ENCODE data around the gene ARRB2.
"Not testable (repeated sequence)": the region's sequence is repeated elsewhere in the genome, so short reads cannot be mapped to it uniquely, and the experiment has no call there.

The ARRB2 gene

DNA sequence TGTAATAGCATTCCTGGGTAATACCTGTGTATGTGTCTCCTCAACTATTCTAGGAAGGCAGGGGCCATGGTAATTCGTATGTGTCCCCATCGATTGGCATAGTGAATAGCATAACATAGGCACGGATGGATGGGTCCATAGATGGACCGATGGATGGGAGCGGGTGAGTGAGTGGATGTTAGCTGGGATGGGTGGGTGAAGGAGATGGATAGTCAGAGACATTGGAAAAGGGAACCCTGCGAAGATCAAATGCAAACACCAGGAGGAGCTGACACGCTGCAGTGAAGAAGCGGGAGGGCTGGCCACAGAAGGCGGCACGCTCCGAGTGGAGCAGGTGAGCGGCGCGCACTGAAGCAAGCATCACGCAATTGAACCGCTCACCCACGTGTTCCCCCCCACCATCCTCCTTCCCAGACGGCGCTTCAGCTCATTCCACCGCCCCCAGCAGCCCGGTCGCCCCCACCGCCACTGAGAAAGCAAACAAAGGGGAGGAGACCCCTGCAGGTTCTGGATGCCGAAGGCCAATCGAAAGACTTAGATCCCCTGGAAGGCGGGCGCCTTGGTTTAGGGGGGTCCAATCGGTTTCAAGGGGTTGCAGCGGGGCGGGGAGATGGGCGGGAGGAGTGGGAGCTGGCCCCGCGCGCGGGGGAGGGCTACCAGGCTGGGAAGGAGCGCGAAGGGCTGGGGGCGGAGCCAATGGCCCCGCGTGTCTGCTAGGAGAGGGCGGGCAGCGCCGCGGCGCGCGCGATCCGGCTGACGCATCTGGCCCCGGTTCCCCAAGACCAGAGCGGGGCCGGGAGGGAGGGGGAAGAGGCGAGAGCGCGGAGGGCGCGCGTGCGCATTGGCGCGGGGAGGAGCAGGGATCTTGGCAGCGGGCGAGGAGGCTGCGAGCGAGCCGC, at the start of gene ARRB2:
Gene ARRB2, plus strand, starts transcription at position 839 of the 899 bp plus-strand sequence. CDS start 90 bp downstream, outside the sequence.
- peak; percentile 100 for DNase-seq (ENCODE audit: low spot score)

DNA sequence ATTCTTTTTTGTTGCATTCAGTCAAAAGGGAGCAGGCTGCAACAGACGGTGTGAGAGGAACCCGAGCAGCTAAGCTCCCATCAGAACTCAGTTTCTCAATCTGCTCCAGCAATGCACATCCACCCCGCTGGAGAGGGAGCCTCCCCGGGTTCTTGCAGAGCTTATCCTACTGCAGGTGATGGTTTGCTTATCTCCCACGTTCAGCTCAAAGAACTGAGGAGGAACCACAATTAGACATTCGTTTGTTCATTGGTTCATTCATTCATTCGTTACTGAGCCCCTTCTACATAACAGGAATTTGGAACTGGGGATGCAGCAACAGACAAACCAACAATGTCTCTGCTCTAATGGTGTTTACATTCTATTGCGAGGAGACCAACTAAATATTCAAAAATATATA, 46.7 kb upstream of the ARRB2 start:
- DNase-seq (ENCODE audit: low spot score): no peak

DNA sequence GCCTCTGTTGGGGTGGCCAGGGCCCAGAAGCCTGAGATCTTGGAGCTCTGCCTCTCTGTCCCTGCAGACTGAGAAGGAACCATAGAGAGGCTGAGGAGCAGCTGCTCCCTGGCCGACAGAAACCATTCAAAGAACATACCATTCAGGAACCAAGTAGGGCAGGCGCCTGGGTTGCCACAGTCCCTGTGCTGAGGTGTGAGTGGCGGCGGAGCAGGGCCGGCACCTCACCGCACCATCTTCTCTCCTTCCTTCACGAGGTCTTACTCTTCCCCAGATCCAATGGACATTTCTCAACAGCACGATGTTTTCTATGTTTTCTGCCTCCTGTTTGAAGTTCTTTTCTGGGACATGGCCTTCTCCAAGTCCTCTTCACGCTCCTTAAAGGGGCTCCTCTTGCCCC, 46.2 kb upstream of the ARRB2 start:
- no peak for DNase-seq (ENCODE audit: low spot score)

DNA sequence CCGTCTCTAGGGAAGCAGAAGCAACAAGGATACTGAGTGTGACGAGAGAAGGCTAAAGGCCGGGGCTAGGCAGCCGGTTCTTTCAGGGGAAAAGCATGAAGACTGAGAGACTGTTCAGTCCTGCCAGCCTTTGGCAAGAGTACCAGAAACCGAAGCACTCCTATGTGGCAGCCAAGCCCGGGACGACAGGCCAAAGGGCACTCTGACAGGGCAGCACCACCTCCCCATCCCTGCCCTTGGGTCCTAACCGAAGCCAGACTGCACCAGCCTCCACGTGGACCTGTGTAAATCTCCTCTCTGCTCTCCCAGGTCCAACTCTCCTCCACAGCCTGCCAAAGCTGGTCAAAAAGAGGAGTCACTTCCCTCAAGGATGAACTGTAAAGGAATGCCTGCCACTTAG, 45.4 kb upstream of the ARRB2 start:
- DNase-seq (ENCODE audit: low spot score): no peak

DNA sequence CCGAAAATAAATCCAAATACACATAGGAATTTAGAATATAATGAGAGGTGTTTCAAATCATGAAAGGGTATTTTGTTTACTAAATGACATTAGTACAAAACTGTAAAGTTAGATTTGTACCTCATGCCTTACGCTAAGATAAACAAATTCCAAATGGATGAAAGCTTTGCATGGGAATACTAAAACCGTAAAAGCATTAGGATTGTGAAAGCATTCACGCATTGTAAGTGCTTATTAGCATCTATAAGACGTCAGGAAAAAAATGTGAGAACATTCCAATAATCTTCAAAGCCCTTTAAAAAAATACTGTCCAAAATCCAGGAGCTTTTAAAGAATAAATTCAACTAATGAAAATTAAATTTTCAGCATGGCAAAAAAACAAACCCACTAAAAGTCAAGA, 44.1 kb upstream of the ARRB2 start:
- DNase-seq (ENCODE audit: low spot score): no peak

DNA sequence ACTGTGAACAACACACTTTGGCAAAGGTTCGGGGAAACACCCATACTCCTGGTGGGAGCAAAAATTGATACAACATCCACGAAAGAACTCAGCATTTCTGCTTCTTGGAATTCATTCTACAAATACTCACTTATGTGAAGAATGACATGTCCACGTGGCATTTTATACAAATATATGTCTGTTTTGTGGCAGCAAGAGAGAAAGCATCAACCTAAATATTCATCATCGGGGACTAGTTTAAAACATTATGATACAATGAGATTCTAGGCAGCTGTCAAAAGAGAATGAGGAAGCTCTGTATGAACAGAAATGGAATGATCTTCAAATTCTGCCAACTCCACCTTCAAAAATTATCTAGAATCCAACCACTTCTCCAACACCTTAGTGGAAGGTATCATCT, 43.3 kb upstream of the ARRB2 start:
- no peak for DNase-seq (ENCODE audit: low spot score)

DNA sequence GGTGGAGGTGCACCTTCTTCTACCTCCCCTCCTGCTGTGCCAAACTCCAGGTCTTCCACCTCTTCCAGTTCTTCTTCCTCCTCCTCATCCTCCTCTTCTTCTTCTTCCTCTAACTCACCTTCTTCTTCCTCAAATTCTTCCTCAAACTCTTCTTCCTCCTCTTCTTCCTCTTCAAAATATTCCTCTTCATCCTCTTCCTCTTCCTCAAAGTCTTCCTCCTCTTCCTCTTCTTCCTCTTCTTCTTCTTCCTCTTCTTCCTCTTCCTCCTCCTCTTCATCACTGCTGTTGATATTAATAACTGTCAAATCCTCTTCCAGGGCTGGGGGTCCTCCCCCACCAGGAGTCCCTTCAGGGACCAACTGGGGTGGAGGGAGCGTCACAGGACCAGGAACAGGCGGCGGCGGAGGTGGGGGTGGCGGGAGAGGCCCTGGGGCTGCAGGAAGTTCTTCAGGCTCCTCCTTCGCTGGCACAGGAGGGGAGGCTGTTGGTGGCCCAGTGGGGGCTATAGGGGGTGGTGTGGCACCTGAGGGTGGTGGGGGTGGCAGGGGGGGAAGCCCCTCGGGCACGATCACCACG, 38.3 kb upstream of the ARRB2 start:
- no peak for DNase-seq (ENCODE audit: low spot score)

DNA sequence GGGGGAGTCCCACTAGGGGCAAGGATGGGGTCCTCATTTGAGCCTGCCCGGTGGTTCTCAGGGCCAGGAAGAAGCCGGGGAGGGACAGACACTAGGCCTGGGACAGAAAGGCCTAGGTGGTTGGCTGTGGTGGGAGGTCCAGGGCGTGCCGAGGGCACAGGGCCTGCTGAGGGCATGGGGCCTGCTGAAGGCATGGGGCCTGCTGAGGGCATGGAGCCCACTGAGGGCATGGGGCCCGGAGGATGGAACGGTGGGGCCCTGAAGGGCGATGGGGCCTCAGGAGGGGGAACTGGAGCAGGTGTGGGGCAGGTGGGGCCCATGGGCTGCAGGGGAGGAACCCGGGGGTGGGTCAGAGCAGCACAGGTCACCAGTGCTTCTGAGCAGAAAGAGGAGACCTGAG, 37.7 kb upstream of the ARRB2 start:
- DNase-seq (ENCODE audit: low spot score): no peak

DNA sequence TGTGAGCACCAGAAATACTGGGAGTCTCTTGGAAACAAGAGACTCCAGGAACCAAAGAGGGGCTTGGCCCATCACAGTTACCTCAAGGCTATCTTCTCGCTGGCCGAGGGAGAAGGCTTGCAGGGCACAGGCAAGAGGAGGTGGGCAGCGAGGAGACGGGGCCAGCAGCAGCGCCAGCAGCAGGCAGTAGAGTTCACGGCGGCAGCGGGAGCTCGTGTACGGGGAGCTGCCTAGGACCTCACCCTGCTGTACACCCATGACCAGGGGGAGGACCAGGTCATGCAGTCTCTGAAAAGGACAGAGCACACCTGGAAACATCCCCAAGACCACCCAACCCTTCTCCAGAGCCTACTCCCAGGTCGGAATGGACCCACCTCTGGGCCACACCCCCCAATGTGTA, 37.3 kb upstream of the ARRB2 start:
- DNase-seq (ENCODE audit: low spot score): no peak

DNA sequence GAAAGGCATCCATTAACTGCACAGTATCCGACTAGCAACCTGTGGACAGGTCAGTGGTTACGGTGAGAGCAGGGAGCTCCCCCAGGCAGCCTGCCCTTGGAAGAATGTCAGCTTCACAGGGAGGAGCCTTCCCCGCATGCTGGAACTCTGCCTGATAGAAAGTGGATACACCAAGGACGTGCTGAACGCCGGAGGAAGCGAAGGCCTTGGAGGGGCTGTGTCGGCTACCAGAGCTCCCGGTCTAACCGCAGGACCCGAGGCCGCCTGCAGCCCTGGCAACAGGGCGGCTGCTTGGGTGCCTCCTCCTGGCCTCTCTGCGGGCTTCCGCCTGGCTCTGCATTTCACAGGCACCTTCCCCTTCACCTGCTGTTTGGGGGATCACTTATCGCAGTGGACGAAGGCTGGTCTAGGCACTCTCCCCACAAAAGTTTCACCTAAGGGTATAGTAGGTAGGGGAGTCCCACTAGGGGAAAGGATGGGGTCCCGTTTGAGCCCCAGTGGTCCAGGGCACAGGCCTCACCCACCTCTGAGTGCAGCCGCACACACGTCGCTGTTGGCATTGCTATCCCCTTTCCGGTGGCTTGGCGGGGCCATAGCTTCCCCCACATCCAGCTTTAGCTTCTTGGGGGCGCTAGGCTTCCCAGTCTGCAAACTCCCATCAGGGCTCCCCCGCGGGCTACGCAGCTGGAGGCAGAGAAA, 36.3 kb upstream of the ARRB2 start:
- no peak for DNase-seq (ENCODE audit: low spot score)

DNA sequence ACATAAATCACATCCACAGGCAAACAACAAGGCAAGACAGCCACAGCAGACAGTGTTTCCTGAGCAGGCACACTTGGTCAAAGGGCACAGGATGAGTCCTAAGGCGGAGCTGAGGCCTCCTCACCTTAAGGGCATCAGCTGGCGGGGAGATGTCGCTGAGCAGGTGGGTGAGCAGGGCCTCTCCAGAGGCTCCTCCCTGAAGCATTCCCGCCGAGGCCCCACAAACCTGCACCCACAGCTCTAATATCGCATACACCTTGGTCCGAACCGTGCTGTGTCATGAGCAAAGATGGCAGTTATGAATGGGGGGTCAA, 35.8 kb upstream of the ARRB2 start:
- DNase-seq (ENCODE audit: low spot score): no peak

DNA sequence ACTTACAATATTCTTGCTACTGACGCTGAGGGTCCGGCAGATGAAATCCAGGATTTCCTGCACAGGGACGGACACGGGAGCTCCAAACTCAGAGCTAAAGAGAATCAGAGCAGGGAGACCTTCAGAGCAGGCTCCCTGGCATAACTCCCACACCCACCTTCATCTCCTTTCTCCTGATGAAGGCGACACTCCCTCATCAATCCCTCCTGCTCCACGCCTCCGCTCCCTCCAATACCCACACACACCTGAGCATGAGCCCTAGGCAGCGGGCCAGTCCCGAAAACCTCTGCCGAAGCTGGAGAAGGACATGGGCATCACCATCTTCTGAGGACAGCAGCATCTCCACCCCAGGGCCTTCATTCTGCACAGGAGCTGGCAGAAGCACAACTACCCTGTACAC, 34.6 kb upstream of the ARRB2 start:
- no peak for DNase-seq (ENCODE audit: low spot score)

DNA sequence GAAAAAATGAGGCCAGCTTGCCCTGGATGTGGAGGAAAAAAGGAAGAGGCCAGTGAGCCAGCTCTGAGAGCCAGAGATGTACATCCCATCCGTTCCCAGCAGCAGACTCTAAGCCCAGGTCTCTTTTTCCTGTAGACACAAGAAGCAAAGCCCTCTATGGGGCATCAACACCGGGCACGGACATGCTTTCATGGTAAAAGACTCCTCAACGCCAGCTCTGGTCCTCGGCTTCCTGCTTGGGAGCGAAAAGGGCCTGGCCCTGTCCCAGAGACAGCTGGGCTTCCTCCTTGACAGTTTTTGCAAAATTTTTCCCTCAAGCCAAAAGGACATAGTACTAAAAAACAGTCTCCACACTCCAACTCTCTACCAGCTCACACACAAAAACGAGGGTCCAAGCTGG, 33.6 kb upstream of the ARRB2 start:
- no peak for DNase-seq (ENCODE audit: low spot score)

DNA sequence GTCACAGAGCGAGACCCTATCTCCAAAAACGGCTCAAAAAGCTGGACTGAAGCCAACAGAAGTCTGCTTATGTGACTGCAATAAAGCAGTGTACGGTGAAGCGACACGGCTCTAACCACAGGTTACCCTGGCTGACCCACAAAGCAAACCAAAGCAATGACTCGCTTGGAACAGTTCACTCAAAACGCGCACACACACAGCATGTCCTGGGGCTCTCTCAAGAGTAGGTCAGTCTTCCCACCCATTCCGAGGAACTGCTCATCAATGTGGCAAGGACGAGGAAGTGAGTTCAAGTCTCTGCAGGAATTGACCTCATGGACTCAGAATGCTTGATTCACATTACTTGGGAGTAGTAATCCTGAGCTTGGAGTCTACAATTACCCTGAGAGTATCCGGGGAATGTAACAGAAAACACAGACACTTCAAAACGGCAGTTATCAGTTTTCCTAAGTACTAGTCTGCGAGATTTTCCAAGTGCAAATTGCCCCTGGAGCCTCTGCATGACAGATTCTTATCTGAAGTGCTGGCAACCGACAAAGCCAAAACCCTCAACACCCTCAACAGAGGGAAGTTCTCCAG, 31.9 kb upstream of the ARRB2 start:
- DNase-seq (ENCODE audit: low spot score): no peak

DNA sequence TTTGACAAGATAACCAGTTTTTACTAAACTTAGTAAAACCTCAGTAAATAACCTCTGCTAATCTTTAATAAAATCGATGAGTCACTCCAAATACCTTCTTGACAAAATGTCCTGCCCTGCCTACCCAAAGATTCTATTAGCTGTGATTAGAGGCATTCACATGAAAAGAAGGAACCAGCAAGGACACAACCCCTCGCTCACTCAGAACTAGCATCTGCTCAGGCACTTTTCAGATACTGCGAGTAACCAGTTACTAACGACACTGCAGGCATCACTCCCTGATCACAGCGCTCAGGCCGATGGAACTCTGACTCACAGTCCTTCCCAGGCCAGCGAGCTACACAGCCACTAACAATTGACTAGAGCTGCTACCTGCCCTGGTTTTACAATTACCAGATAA, 30.8 kb upstream of the ARRB2 start:
- DNase-seq (ENCODE audit: low spot score): no peak

DNA sequence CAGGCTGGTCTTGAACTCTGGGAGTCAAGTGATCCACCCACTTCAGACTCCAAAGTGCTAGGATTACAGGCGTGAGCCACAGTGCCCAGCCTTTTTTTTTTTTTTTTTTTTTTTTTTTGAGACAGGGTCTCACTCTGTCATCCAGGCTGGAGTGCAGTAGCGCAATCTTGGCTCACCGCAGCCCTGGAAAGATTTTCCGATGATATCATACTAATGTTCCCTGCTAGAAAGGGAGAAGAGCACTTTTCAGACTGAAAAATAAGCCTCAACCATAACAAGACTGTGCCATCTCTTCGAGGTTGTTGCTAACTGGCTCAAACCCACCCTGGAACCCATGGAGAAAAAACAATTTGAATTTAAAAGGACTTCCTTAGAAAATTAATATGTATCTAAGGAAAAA, 26.7 kb upstream of the ARRB2 start:
- DNase-seq (ENCODE audit: low spot score): not testable (repeated sequence)

DNA sequence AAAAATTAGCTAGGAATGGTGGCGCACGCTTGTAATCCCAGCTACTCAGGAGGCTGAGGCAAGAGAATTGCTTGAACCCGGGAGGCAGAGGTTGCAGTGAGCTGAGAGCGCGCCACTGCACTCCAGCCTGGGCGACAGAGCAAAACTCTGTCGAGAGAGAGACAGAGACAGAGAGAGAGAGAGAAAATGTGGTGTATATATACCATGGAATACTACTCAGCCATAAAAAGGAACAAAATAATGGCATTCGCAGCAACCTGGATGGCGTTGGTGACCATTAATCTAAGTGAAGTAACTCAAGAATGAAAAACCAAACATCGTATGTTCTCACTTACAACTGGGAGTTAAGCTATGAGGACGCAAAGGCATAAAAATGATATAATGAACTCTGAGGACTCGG, 20.6 kb upstream of the ARRB2 start:
- DNase-seq (ENCODE audit: low spot score): not testable (repeated sequence)

DNA sequence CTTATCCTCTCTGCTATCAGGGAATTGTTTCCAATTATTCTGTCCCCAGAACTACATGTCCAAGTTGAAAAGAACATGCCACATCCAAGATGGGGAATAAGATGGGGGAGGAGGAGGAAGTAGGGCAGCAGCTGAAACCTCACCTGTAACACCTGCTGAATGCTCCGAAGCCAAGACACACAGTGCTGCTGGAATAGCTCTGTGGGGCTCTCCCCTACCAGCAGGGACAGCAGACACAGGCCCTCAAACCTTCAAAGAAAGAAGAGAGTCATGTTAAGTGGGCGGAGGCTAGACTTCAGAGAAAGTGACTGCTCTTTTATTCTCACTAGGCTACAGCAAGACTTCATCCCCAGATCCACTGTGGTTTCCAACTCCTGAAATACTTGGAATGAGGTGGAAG, 19.7 kb upstream of the ARRB2 start:
- DNase-seq (ENCODE audit: low spot score): no peak

DNA sequence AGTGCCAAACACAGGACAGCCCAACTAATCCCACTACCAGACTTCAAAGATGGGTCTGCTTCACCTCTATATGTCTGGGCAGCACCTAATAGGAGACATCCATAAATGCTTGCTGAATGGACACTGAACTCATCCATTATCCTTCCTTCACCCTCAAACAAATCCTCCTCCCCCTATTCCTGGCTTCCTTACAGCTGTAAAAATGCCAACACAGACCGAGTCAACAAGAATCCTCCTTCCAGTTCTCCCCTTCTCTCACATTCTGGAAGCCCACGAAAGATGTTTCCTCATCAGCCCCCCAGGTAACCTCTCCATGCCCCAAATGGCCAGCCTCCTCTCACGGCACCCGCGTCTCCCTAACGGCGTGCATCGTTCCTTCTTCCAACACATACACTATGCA, 18.7 kb upstream of the ARRB2 start:
- DNase-seq (ENCODE audit: low spot score): no peak

DNA sequence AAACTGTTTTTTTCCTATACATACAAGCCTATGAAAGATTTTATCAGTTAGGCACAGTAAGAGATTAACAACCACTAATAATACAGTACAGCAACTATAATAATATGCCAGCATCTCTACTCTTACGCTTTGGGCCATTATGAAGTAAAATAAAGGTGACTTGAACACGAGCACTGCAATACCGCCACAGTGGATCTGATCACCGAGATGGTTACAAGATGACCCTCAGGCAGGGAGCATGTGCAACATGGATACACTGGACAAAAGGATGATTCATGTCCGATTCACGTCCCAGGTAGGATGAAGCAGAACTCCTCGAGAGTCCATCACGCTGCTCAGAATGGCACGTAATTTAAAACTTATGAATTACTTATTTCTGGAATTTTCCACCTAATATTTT, 17.0 kb upstream of the ARRB2 start:
- no peak for DNase-seq (ENCODE audit: low spot score)

DNA sequence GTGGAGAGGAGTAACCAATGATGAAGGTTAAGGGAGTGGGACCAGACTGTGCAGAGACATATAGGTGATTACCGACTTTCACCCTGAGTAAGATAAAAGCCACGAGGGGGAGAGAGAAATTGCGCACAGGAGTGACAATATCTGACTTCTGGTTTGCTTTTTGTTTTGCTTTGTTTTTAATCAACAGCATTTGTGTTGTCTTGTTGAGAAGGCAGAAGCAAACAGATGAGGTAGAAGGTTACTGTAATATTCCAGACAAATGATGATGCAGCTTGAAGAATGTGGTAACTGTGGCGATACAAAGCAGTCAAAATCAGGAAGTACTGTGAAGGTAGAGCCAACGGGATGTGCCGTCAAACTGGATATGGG, 14.0 kb upstream of the ARRB2 start:
- DNase-seq (ENCODE audit: low spot score): no peak

DNA sequence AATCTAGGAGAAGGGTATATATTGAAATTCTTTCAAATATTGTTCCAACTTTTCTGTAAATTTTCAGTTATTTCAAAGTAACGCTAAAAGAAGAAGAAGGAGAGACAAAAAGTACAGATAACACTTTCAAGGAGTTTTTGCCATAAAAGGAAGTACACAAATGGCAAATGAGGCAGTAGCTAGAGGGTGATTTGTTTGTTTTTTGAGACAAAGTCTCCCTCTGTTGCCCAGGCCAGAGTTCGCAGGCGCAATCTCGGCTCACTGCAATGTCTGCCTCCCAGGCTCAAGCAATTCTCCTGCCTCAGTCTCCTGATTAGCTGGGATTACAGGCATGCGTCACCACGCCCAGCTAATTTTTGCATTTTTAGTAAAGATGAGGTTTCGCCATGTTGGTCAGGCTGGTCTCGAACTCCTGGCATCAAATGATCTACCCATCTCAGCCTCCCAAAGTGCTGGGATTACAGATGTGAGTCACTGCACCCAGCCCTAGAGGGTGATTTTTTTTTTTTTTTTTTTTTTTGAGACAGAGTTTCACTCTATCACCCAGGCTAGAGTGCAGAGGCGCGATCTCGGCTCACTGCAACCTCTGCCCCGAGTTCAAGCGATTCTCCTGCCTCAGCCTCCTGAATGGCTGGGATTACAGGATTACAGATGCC, 10.9 kb upstream of the ARRB2 start:
- not testable (repeated sequence) for DNase-seq (ENCODE audit: low spot score)

DNA sequence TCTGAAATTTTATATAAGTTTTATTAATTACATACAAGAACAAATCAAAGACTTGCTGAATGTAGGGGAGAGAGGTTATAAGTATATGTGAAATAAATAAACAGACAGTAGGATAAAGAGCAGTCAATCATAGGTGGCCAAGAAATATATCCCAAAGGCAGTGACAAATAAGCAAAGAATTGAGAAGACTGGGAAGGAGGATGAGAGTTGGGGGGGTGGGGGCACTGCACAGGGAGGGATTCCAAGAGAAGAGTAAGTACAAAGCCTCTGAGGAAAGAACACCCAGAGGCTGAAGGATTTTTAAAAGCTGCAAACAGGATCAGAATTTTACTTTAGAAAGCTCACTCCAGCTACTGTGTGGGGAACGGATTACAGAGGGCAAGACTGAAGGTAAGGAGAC, 9.3 kb upstream of the ARRB2 start:
- DNase-seq (ENCODE audit: low spot score): no peak
